Adipocyte (in vitro differentiated cells): ENCODE results near the gene POU2AF2.
"Not testable (repeated sequence)": the region's sequence is repeated elsewhere in the genome, so short reads cannot be mapped to it uniquely, and the experiment has no call there.

ENCODE experiments used
- DNase-seq: peaks from one replicate; pipeline ENCODE4 v3.0.0-alpha.2; 2015; ENCODE audit warnings: low read depth
- H3K27me3 ChIP-seq: replicated peaks from 2 replicates; pipeline ENCODE4 v1.7.0; 2013; ENCODE audit warnings: mild to moderate bottlenecking, low read length, moderate library complexity; ENCODE audit not compliant: control insufficient read depth, insufficient read depth
- H3K36me3 ChIP-seq: 2 replicates; pipeline ENCODE4 v1.7.0; 2013; ENCODE audit warnings: low read length, mild to moderate bottlenecking, moderate library complexity; ENCODE audit not compliant: control insufficient read depth, insufficient read depth, severe bottlenecking
- H3K4me1 ChIP-seq: 2 replicates; pipeline ENCODE4 v1.7.0; 2013; ENCODE audit warnings: mild to moderate bottlenecking, low read length, moderate library complexity; ENCODE audit not compliant: control insufficient read depth, insufficient read depth
- H3K4me3 ChIP-seq: 2 replicates; pipeline ENCODE4 v1.7.0; 2013; ENCODE audit warnings: mild to moderate bottlenecking, low read length, moderate library complexity
- H3K9ac ChIP-seq: 2 replicates; pipeline ENCODE4 v1.7.0; 2013; ENCODE audit warnings: mild to moderate bottlenecking, low read length, moderate library complexity
- H3K9me3 ChIP-seq: 2 replicates; pipeline ENCODE4 v1.7.0; 2013; ENCODE audit warnings: mild to moderate bottlenecking, low read length, moderate library complexity; ENCODE audit not compliant: control insufficient read depth

Gene POU2AF2

DNA sequence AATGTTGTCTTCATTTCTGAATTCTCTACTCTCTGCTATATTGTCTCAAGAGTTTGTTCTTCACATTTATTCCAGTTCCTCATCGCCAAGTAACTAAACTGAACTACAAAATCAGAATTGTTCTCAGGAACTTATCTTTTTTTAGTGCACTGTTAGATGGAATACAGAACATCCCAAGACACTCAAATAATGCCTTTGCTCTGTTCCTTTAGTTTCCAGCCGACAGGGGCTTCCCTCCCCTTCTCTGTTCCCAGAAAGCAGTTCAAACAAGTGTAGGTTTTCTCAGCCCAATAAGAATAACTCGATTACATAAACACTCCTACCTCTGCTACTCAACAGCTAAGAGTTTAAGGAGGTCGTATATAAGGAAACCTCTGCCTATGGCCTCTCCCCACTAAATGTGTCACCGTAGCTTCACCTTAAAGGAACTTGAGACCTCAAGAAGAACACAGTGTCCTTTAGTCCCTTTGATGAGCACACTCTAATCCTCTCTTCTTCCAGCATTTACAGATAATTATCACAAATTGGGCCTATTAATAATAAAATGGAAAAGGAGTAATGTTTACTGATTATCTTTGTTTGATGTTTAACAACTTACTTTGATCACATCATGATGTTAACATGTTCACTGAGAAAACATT is 59.8 kb downstream of the POU2AF2 start:
- DNase-seq, result no peak
- Histone ChIP-seq H3K27me3 (peaks cover 36% of the 10 kb centered on the region), H3K4me1 (peaks cover 10% of the 10 kb centered on the region), H3K4me3 (no peak overlapping the region), H3K9ac (no peak overlapping the region), H3K36me3 (no peaks in the 10 kb centered on the region), H3K9me3 (no peaks in the 10 kb centered on the region)

DNA sequence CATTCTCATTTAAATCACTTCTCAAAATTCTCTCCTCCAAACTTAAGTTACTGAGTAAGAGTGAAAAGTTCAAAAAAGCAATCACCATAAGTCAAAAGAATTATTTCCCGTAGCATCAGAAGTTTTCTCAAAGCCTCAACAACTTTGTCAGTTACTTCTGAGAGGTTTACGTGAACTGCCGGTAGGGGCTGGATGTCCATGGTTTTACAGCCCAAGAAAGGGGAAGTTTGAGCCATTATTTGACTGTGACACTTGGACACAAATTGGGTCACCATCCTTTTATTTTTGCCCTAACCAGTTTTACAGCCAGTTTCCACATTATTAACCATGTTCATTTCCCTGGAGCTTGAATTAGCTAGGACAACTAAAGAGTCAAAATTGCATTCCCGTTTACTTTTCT is 60.4 kb downstream of the POU2AF2 start:
- Histone ChIP-seq H3K4me3 (no peak overlapping the region), H3K4me1 (peaks cover 15% of the 10 kb centered on the region), H3K36me3 (no peaks in the 10 kb centered on the region), H3K9me3 (no peaks in the 10 kb centered on the region), H3K27me3 (peaks cover 36% of the 10 kb centered on the region), H3K9ac (no peak overlapping the region)
- no peak for DNase-seq

DNA sequence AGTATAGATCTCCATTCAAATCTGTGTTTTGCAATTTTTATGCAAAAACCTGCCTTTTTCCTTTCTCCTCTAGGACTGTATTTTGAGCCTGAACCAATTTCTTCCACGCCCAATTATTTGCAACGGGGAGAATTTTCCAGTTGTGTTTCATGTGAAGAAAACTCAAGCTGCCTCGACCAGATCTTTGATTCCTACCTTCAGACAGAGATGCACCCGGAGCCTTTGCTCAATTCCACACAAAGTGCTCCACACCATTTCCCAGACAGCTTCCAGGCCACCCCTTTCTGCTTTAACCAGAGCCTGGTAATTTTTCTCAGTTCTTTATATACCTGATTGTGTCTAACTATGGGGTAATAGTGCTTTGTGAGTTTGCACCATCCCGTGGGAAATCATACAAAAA is 60.8 kb downstream of the POU2AF2 start:
- H3K4me1 ChIP-seq, result peaks cover 15% of the 10 kb centered on the region
- H3K4me3 ChIP-seq, result no peak overlapping the region
- H3K27me3 ChIP-seq, result peaks cover 32% of the 10 kb centered on the region
- H3K9me3 ChIP-seq, result no peaks in the 10 kb centered on the region
- no peak for DNase-seq
- no peaks in the 10 kb centered on the region for H3K36me3 ChIP-seq
- no peak overlapping the region for H3K9ac ChIP-seq

DNA sequence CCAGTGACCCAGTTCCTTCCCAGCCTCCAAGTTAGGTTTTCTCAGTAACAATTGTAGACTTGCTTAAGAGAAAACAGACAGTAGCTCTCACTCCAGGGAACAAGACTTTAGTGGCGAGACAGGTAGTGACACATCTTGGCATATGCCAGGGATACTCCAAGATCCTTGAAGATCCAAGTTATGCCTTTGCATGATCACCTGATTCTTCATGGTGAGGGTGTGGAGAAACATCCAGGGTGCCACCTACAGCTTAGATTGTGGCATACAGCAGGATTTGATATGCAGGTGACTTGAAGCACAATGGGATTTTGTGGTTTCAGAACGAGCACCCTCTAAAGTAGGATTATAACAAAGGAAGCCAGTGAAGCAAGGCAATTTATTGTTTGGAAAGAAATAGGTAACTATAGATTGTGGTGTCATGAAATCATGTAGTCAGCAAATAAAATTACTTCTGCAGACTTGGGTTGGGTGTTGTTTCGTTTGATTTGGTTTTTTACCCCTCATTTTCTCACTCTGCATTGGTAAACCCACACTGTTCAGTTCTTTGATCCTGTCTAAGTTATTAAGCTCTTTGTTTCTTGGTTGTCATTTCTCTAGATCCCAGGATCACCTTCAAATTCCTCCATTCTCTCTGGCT is 62.1 kb downstream of the POU2AF2 start:
- Histone ChIP-seq H3K9me3 (no peaks in the 10 kb centered on the region), H3K27me3 (peaks cover 25% of the 10 kb centered on the region), H3K4me3 (no peak overlapping the region)

DNA sequence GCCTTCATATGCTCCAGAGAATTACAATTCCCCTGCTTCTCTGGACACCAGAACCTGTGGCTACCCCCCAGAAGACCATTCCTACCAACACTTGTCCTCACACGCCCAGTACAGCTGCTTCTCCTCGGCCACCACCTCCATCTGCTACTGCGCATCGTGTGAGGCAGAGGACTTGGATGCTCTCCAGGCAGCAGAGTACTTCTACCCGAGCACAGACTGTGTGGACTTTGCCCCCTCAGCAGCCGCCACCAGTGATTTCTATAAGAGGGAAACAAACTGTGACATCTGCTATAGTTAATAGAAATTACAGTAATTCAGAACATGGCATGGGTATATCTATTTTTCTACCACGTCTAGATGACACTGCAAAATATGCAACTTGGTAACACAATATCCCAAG is 62.6 kb downstream of the POU2AF2 start:
- Histone ChIP-seq H3K27me3 (peaks cover 25% of the 10 kb centered on the region), H3K4me3 (no peak overlapping the region), H3K9me3 (no peaks in the 10 kb centered on the region), H3K4me1 (peaks cover 15% of the 10 kb centered on the region), H3K36me3 (no peaks in the 10 kb centered on the region), H3K9ac (no peak overlapping the region)
- no peak for DNase-seq

More for the DNA sequence above, 62.1 kb downstream of the POU2AF2 start:
- no peak for DNase-seq
- Histone ChIP-seq H3K9ac (no peak overlapping the region), H3K4me1 (peaks cover 15% of the 10 kb centered on the region), H3K36me3 (no peaks in the 10 kb centered on the region)

DNA sequence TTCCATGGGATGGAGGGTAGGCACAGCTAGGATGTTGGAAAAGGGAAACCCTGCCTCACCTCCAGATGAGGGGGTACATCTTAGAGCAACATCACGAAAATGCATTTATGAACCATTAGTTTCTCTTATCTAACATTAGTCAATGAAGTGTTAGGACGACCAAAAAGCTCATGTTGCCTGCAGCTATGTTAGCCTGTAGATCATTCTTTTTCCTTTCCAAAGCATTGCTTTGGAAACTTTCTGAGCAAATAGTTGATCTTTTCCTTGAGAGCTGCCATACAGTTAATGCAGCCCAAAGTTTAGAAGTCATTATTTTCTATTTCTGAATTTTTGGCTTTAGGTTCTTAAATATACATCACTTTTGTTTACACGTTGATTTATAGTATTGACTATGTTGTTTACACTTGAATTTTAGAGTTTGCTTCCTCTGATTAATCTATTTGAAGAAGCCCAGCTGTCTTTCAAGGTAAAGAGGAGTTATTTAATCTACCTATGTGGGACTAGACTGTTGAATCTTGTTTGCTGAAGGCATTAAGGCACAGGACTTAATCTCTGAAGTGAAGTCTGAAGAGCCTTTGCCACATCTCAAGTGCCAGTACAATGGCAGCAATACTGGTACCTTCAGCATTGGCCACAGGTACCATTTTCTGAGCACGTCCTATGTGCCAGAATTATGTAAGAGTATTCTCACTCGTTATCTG is 63.8 kb downstream of the POU2AF2 start:
- Histone ChIP-seq H3K9me3 (no peaks in the 10 kb centered on the region), H3K9ac (no peak overlapping the region), H3K36me3 (no peaks in the 10 kb centered on the region), H3K4me1 (peaks cover 10% of the 10 kb centered on the region), H3K27me3 (peaks cover 25% of the 10 kb centered on the region), H3K4me3 (no peak overlapping the region)
- DNase-seq, result no peak

DNA sequence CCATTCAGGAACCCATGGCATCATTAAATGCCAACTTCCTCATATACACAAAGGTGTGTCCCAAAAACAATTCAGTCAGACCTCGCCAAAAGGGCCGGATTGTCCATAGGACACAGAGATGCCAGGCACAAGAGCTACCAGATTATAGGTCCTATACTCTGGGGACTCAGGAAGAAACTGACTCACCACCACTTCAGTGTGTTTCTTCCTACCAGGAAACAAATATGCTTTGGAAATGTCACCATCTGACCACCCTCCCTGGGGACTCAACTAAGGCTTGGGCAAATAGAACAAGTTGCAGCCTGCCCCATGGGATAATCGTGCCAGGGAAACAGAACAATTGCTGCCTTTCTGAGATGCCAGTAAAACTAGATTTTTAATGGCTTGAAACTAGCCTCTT is 64.6 kb downstream of the POU2AF2 start:
- no peak for DNase-seq
- Histone ChIP-seq H3K9me3 (no peaks in the 10 kb centered on the region), H3K4me3 (no peak overlapping the region), H3K4me1 (peaks cover 10% of the 10 kb centered on the region), H3K36me3 (no peaks in the 10 kb centered on the region), H3K9ac (no peak overlapping the region), H3K27me3 (peaks cover 25% of the 10 kb centered on the region)

DNA sequence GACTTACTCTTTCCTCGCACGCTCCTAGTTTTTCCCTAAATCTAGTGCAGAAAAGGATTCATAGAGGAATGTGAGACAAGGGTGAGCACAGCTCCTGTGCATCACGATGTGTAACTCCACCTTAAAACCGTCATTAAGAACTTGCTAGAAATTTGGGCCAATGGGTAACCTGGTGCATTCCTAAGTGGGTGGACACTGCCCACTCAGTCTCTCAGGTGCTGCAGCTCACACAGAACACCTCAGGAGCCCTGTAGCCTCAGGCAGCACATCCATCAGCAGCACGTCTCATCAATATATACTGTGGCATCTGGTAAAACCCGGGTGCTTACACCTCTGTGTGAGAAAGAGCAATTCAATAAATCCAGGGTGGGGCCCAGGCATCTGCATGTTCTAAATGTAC is 65.2 kb downstream of the POU2AF2 start:
- Histone ChIP-seq H3K4me3 (no peak overlapping the region), H3K36me3 (no peaks in the 10 kb centered on the region), H3K4me1 (peaks cover 10% of the 10 kb centered on the region), H3K9ac (no peak overlapping the region), H3K9me3 (no peaks in the 10 kb centered on the region), H3K27me3 (peaks cover 25% of the 10 kb centered on the region)
- no peak for DNase-seq

DNA sequence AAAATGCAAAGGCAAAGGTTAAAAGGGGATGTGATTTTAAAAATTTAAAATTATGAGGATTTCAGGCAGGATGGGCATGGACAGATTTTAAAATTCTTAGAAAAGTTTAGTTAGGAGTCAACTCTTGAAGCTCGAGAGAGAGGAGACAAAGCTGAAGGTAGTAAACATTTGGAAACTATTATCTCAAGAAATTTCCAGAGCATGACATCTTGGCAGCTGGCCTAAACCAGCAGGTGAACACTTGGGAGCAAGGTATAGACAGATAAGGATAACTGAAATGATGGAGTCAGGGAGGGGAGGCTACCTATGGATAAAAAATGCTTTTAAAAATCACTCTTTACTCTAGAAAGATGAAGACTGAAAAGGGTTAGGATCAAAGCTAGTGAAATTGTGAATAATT is 66.6 kb downstream of the POU2AF2 start:
- Histone ChIP-seq H3K4me3 (no peak overlapping the region), H3K36me3 (no peaks in the 10 kb centered on the region)

DNA sequence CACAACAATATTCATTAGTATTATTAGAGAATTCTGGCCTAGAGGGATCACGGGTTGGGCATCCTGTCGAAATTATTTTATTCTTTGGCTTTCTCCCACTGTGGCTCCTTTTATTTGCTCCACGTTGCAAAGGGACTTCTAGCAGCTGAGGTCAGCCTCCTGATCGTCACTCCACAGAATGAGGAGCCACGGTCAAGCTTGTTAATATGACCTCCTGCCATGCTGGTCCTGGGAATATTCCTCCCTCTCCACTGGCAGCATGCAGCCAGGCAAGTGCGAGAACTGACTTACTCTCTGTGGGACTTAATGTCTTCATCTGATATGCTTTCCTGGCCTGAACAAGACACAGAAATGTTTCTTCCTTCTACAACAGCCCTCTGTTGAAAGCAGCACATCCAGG is 73.8 kb downstream of the POU2AF2 start:
- H3K9ac ChIP-seq, result no peak overlapping the region
- H3K9me3 ChIP-seq, result peaks cover 7% of the 10 kb centered on the region
- DNase-seq, result no peak
- peaks cover 4% of the 10 kb centered on the region for H3K4me1 ChIP-seq
- peaks cover 30% of the 10 kb centered on the region for H3K27me3 ChIP-seq
- H3K36me3 ChIP-seq, result no peaks in the 10 kb centered on the region
- no peak overlapping the region for H3K4me3 ChIP-seq

More for the DNA sequence above, 66.6 kb downstream of the POU2AF2 start:
- Histone ChIP-seq H3K9ac (no peak overlapping the region), H3K27me3 (peaks cover 25% of the 10 kb centered on the region), H3K4me1 (peaks cover 10% of the 10 kb centered on the region), H3K9me3 (peaks cover 7% of the 10 kb centered on the region)
- DNase-seq, result no peak

DNA sequence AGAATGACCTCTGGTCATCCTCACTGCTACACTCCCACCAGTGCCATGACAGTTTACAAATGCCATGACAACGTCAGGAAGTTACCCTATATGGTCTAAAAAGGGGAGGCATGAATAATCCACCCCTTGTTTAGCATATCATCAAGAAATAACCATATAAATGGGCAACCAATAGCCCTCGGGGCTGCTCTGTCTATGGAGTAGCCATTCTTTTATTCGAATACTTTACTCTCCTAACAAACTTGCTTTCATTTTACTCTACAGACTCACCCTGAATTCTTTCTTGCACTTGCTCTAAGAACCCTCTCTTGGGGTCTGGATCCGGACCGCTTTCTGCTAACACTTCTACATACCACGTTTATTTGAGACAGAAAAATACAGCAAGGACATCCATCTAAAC is 74.7 kb downstream of the POU2AF2 start:
- H3K9me3 ChIP-seq, H3K9ac ChIP-seq, DNase-seq, H3K4me3 ChIP-seq, H3K36me3 ChIP-seq: not testable (repeated sequence)
- H3K27me3 ChIP-seq, result peaks cover 30% of the 10 kb centered on the region
- peaks cover 13% of the 10 kb centered on the region for H3K4me1 ChIP-seq
